Glomerular visceral epithelial cell (primary cell): ENCODE data around the gene UNC45A.

Source experiments
- DNase-seq: peaks from one replicate; pipeline ENCODE4 v3.0.0-alpha.2; 2016; ENCODE audit errors: extremely low spot score

UNC45A gene

GRCh38 chr15:90946538-90946937 is 11.5 kb downstream of the UNC45A start:
- DNase-seq = no peak

DNA sequence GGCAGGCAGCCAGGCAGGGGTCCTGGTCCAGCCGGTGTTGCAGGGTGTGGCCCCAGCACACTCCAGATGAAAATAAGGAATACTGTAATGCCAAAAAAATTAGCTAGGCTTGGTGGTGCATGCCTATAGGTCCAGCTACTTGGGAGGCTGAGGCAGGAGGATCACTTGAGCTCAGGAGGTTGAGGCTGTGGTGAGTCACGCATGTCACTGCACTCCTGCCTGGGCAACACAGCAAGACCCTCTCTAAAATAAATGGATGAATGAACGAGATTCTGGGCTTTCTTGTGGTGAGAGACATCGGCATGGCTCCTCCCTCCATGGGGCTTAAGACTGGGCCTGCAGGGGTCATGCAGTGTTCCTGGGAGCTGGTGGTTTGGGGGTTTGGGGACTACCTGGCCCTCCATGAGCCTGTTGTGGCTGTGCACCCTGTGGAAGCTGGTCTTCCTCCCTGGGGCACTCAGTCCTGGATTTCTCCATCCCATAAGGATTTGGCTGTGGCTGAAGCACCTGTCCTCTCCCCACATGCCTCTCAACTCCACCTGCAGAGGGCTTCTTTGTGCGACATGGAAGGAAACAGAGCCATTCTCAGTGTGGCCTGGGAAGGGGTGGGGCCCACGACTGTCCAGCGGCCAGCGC is 12.0 kb downstream of the UNC45A start:
- DNase-seq = no peak

GRCh38 chr15:90947577-90948357 is 12.7 kb downstream of the UNC45A start:
- DNase-seq = no peak

- no peak for DNase-seq
Observed at GRCh38 chr15:90948506-90948905, 13.4 kb downstream of the UNC45A start.

GRCh38 chr15:90949979-90950675 is 15.0 kb downstream of the UNC45A start:
- DNase-seq = no peak

DNA sequence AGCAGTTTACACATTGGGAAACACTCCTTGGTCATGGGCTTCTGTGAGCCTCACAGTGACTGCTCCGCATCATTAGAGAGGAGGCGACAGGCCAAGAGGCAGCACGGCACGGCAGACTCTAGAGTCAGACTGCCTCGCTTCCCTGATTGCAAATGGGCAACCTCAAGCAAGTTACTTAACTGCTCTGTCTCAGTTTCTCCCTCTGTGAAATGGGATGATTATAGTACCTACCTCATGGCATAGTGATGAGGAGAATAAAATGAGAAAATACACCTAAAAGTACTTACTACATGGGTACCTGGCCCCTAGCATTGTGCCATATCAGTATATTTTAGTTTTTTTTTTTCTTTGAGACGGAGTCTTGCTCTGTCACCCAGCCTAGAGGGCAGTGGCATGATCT is 15.6 kb downstream of the UNC45A start:
- no peak for DNase-seq

- no peak for DNase-seq
Observed at GRCh38 chr15:90952901-90953677, 18.0 kb downstream of the UNC45A start.

- DNase-seq = no peak
Observed at GRCh38 chr15:90953947-90954711, 19.0 kb downstream of the UNC45A start.

DNA sequence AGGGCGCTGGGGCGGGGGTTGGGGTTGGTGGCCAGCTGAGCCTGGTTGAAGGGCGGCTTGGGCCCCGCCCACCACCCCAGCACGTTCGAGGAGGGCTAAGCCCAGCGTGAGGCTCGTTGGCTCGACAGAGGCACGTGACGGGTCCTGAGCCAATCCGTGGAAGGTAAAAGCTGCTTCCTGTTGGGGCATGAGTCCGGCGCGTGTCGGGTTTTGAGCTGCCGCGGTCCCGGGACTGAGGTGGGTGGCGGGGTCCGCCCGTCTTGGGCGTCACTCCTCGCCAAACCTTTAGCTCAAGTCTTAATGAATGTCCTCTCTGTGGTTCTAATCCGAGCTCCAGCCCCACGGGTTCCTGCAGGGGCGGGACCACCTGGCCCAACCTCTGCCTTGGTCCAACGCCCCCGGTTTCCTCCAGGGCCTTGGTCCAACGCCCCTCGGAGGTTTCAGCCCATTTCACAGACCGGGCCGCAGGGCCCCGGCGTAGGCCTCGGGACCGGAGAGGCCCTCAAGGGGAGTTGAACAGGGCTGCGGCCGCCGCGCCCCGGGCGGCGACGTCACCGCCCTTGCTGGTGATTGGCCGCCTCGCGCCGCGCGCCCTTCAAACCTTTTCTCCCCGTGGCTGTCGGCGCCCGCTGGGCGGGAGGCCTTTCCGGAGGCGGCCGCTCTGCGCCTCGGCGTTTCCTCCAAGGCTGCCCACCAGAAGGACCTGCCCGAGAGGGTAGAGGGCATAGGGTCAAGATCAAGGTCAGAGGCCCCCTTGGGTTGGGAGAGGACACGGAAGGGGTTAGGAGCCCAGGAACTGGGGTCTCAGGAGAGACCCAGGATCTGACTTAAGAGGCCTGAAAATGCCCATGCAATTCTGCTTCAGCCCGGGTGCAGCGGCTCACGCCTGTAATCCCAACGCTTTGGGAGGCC is 19.9 kb downstream of the UNC45A start, which contains the start of gene RCCD1:
Gene RCCD1, plus strand, starts transcription at position 173 of the 912 bp plus-strand sequence. CDS start 1,851 bp downstream, outside the sequence.
- DNase-seq = peak; percentile 84

GRCh38 chr15:90955624-90956273 is 20.7 kb downstream of the UNC45A start:
- DNase-seq = no peak

- DNase-seq = peak; percentile 79
Observed at GRCh38 chr15:90956274-90957030, 21.4 kb downstream of the UNC45A start.

DNA sequence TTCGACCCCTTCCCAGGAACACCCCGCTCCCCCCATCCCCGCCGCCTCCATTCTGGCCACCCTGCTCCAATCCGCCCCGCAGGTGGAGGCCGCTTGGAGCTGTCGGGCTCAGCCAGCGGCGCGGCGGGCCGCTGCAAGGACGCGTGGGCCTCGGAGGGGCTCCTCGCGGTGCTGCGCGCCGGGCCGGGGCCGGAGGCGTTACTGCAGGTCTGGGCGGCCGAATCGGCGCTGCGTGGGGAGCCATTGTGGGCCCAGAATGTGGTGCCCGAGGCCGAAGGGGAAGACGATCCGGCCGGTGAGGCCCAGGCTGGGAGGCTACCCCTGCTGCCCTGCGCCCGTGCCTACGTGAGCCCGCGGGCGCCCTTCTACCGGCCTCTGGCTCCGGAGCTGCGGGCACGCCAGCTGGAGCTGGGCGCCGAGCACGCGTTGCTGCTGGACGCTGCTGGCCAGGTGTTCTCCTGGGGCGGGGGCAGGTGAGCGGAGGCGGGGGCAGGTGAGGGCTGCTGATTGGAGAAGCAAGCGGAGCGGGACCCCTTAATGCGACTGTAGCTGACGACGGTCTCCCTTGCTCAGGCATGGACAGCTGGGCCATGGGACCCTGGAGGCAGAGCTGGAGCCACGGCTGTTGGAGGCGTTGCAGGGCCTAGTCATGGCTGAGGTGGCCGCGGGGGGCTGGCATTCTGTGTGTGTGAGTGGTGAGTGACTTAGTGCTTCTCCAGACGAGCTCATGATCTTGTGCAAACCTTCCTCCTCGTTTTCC is 22.1 kb downstream of the UNC45A start:
- no peak for DNase-seq

DNA sequence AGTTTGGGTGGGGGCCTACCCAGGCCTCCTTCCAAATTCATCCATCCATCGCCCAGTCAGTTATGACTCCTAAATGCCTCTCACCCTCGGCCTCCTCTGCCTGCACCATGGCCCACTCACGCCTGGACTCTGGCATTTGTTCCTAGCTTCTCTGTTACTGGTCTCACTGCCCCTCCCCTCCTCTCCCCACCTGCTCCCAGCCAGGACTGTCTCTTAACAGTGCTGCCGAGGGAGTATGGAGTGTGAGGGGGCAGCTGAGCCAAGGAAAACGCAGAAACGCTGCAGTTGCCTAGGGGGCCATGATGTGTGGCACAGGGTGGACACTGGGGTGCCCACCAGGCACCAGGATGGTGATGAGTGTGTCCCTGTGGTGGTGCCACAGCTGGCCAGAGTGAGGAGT is 22.7 kb downstream of the UNC45A start:
- no peak for DNase-seq

- no peak for DNase-seq
Observed at GRCh38 chr15:90959028-90959595, 24.0 kb downstream of the UNC45A start.

- no peak for DNase-seq
Observed at GRCh38 chr15:90959894-90960293, 24.8 kb downstream of the UNC45A start.

- DNase-seq = no peak
Observed at GRCh38 chr15:90960298-90961091, 25.4 kb downstream of the UNC45A start.

DNA sequence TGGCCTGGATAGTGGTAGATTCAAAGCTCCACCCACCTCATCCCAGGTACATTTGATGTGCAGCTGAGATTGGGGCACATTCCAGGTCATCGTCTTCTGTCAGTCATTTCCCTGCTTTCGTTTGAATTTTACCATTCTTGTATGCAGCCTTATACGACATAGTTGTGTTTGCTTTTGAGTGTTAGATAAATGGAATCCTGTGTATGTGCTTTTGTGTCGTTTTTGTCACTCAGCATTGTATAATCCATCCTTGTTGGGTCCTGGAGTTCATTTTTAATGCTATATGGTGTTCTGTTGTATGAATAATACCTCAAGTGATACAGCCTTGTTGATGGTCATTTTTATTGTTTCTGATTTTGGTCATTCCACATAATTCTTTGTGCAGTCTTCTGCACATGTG is 26.9 kb downstream of the UNC45A start:
- no peak for DNase-seq
